Prostate gland (tissue), 2 donors: Measurements from ENCODE around the gene JMJD7.

ENCODE experiments used
- CTCF ChIP-seq, 4 experiments: fragments of 200-600 bp in 2 of 4; fragments of 450-650 bp in 2 of 4; sonication (generic) in 2 of 4; IDR thresholded peaks; 1 replicate in 3 of 4; 2 replicates in 1 of 4; pipeline ENCODE4 v1.5.1; 2016 to 2019; ENCODE audit warnings: antibody characterized with exemption in 4 of 4, mild to moderate bottlenecking in 2 of 4, moderate library complexity in 2 of 4
- POLR2A ChIP-seq: fragments of 450-650 bp; IDR thresholded peaks from one replicate; pipeline ENCODE4 v1.6.1; 2016; ENCODE audit warnings: antibody characterized with exemption, mild to moderate bottlenecking

GRCh38 chr15:41834096-41834495 lies 6.2 kb downstream of the JMJD7 start:
- TF ChIP-seq CTCF (IDR thresholded peaks at IDR 0.05) (no peak), POLR2A (no peak)
